HG03571 (cell line): ENCODE data around the gene BORCS5.
"Not testable (repeated sequence)": the region's sequence is repeated elsewhere in the genome, so short reads cannot be mapped to it uniquely, and the experiment has no call there.

Experiments used
- ATAC-seq: cut with Tn5 transposase; IDR thresholded peaks from one replicate; pipeline ENCODE4 v1.9.1; 2021; ENCODE audit not compliant: unreplicated experiment

The BORCS5 gene

DNA sequence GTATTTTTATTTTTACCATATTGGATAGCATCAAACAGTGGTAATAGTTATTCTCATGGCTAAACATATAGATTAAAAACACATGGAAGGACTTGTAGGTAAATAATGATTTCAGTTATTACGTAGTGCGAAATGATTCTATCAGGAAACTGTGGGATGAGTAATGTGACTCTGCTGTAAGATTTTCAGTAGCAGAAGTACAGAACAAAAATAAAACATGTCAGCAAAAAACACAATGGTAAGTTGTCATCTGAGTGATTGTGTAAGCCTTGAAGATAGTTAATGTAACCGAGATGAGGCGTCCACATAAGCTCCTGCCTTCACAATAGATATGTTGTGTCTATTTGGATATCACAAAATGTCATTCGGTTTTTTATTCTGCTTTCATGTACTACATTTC, 99.8 kb downstream of the BORCS5 start:
- ATAC-seq: no peak

DNA sequence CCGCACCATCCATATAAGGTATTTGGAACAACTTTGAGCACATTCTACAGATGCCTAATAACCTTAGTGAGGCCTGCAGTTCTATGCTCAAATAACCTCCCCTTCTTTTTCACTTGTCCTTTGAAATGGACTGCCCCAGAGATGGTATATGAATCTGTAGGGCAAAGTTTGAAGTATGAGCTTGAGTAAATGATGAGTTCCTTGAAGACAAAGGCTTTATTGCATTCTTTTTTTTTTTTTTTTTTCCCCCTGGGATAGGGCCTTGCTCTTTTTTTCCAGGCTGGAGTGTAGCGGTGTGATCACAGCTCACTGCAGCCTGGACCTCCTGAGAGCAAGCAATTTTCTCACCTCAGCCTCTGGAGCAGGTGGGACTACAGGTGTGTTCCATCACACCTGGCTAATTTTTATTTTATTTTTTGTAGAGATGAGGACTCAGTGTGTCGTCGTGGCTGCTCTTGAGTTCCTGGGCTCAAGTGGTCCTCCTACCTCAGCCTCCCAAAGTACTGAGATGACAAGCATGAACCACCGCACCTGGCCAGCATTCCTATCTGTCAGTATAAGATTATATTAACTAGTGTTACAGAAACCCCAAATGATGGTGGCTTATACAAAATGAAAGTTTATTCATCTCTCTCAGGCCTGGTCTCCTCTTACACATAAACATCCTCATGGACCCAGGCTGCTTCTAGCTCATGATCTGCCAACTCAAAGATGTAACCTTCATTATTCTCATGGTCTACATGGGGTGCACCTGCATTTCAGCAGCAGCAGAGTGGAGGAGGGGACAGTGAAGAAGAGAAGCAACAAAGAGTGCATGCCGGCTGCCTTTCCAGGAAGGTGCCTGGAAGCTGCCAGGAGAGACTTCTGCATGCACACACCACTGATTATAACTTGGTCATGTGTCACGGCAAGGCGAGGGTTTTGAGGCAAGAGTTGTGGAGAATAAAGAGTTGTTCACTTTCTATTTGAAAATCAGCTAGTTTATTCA, 104.4 kb downstream of the BORCS5 start:
- no peak for ATAC-seq

DNA sequence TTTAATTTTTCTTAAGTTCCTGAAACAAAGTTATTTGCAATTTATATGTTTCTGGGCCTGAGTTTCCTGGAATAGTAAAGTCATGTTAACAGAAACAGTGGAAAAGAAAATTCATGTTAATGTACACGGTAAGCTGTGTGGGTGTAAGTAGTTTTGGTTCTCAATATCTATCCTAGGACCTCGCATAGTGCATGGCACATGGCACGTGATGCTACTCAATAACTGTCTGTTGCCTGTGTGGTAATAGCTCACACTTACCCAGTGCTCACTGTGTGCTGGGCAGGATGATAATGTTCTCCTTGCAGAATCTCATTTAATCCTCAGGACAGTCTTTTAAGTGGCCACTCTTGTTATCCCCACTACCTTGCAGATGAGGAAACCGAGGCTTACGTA, 105.0 kb downstream of the BORCS5 start:
- ATAC-seq: no peak

DNA sequence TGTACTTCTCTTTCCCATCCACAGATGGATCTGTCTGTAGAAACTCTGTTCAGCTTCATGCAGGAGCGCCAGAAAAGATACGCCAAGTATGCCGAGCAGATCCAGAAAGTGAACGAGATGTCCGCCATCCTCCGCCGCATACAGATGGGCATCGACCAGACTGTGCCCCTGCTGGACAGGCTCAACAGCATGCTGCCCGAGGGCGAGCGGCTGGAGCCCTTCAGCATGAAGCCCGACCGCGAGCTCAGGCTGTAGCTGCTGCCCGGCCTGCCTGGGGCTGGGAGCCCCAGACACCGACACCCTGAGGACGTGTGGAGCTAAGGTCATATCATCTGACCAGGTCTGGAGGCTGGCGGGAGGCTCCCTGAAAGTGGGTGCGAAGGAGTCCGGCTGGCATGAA, 108.6 kb downstream of the BORCS5 start:
- no peak for ATAC-seq

DNA sequence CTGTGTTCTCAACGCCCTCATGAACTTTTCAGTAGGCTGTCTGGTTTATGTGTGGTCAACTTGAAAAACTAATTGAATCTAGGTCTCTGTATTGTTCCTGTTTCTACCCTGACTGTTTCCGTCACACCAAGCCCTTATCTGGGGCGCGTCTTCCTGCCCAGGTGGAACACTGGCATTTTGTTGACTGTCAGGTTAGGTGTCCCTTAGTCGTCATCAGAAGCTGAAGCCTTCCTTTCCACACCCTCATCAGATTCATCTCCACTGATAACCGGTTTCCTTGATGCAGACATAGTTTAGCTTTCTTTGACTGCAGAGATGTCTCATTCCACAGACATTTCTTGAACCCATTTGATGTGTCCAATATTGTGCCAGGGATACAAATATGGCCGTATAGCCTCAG, 109.3 kb downstream of the BORCS5 start:
- no peak for ATAC-seq

DNA sequence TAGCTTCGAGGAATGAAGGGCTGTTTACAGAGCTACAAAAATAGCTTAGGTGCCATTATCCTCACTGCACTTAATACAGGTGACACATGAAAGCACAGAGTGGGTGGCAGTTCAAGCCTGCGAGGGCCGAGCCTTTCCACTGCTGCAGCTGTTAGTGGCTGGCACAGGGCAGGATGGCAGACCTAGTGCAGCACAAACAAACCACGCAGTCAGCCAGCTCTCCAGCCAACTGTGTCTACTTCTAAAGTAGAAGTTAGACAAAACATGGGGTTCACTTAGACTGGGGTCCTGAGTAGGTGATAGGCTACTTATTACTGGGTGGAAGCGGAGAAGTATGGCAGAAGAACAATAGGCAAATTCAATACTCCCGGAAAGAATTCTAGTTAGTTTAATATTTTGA, 110.4 kb downstream of the BORCS5 start:
- no peak for ATAC-seq

DNA sequence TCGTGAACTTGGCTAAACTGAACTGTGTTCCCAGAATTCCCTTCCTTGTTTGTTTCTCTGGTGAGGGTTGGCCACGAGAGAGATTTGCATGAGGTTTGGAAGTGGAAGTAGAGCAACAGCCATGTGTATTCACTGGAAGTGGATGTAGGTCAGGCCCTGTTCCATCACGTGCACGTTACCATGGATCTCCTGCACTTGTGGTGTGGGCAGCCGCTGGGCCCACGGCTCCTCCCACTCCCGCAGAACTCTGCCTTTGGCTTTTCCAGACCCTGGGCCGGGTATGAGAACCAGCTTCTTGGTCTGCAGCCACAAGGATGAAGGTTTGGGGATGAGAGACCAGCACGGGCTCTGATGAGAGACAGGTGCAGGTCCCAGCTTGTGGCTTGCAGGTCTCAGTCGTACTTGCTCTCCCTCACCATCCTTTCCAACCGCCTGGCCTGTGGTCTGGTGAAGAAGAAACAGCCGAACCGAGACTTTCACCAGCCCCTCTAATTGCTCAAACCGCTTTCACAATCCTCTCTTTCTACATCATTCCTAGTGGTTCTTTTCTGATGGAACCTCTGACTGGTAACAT, 110.9 kb downstream of the BORCS5 start:
- ATAC-seq: no peak

DNA sequence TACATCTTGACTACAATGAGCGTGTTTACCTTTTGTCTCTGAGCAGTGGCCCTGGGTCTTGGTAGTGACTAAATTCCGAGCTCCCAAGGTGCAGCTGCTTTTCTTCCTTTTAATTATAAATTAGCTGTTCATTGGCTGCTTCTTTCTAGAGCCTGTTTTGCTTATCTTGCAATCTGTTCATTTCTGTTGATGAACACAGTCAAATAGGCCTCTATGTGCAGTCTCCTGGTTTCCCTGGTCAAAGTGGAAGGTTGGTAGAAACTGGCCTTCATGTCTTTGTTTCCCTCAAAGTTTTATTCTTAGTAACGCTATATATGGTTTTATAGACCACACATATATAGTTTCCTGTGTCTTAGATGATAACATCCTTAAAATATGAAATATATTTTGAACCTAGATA, 111.7 kb downstream of the BORCS5 start:
- ATAC-seq: no peak

DNA sequence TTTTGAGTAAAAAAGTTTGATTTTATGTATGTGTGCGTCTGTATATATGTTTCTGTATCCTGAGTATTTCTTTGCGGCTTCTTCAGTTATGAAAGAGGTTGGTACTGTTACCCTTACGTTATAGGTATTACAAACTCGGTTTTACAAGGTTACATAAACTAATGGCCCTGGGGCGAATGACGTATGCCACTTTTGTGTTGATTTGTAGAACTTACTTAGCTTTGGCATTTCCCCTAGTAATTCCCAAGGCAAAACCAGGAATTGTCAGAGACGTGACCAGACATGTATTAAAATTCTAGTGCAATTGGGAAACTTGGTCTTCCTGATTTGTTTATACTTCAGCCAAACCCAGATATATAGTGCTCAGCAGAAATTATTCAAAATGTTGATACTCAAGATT, 112.5 kb downstream of the BORCS5 start:
- no peak for ATAC-seq

DNA sequence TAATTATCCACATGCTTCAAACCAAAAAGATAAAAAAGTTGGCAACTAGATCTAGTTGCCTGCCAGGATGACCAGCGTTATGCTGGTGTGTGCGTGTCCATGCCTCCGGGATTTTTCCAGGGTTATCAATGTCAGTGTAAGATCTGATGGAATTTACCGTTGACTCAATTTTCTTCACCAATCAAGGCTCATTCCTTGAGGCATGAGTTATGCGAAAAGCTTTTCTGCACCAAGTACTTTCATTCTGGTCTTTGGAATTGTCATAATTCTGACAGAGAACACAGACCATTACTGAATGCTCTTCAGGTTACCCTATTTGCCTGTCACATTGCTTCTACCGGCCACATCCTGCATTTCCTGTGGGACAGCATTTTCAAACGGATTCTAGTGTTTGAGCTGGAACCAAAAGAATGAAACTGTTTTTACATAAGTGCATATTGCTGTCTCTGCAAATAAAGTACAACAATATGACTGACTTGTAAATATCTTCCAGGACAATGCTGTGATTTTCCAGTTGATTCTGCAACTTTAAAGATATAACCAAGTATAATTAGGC, 114.0 kb downstream of the BORCS5 start:
- ATAC-seq: no peak

DNA sequence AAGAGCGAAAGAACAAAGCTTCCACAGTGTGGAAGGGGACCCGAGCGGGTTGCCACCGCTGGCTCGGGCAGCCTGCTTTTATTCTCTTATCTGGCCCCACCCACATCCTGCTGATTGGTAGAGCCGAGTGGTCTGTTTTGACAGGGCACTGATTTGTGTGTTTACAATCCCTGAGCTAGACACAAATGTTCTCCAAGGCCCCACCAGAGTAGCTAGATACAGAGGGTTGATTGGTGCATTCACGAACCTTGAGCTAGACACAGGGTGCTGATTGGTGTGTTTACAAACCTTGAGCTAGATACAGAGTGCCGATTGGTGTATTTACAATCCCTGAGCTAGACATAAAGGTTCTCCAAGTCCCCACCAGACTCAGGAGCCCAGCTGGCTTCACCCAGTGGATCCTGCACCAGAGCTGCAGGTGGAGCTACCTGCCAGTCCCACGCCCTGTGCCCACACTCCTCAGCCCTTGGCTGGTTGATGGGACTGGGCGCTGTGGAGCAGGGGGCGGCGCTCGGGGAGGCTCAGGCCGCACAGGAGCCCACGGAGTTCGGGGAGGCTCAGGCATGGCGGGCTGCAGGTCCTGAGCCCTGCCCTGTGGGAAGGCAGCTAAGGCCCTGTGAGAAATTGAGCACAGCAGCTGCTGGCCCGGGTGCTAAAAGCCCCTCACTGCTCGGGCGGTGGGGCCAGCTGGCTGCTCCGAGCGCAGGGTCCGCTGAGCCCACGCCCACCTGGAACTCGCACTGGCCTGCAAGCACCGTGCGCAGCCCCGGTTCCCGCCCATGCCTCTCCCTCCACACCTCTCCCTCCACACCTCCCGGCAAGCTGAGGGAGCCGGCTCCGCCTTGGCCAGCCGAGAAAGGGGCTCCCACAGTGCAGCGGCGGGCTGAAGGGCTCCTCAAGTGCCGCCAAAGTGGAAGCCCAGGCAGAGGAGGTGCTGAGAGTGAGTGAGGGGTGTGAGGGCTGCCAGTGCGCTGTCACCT, 115.4 kb downstream of the BORCS5 start:
- not testable (repeated sequence) for ATAC-seq

DNA sequence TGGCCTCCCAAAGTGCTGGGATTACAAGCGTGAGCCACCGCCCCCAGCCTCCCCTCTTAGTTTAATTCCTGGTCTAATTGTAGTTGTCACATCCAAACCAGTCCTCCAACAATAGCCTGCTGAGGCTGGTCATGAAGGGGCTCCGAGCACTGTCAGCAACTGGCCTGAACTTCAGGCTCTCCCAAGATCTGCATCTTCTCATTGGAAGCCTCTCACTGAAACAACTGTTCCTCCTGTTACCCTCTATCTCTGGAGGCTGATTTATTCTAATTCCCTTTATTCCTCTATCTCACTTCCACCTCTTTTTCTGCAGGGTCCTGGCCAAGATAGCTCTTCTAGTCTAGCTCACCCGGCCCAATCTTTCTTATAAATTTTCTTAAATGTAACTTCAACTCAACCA, 116.3 kb downstream of the BORCS5 start:
- ATAC-seq: no peak

DNA sequence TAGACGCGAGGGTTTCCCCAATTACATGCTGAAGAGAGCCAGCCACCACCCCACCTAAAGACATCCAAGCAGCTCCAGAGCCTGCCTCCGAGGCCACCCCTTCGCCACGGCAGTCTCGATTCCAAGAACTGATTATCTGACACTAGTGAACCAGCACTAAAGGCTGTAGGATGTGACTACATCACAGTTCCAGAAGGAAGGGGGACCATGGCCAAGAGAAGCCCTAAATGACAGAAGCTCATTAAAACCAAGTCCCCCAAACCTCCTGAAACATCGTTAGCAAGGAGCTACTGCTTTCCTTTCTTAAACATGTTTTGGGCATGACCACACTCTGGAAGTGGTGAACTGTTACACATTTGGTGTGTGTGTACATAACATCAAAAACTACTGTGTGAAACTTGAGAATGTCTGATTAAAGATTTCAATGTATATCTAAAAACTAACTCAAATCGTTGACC, 117.6 kb downstream of the BORCS5 start:
- ATAC-seq: no peak

DNA sequence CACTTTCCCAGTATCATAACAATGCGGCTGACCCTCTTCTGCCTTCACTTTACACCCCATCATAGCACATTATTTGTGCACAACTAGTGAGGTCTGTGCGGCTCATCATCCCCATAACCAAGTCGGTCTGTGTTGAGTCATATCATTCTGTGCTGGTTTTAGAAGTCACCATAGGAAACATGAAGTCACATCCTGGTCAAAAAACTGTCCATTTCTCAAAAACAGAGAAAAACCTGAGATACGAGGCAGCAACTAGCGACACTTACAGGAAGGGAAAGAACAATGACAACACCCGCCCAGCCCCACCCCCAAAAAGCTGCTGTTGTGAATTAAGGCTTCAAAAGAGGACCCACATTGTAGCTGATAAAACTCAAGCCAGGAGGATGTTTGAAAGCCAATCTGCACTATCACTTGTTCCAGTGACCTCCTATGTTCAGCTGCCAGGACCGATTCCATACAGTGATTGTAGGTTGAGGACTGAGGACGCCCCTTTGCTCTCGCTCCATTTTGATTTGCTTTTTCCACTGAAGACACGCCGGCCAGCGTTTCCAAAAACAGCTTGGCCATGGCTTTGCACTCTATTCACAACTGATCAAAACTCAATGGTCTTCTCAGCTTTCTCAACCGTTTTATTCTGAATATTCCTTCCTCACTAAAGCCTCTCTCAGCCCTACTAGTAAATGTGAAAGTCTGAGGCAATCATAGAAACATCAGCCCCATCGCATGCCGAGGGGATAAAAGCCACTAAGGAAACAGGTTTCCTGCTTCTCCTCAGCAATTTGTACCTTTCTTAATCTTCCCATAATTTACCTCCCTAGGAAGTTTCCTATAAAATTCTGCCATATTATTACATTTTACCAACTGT, 118.3 kb downstream of the BORCS5 start:
- peak; percentile 94 for ATAC-seq

DNA sequence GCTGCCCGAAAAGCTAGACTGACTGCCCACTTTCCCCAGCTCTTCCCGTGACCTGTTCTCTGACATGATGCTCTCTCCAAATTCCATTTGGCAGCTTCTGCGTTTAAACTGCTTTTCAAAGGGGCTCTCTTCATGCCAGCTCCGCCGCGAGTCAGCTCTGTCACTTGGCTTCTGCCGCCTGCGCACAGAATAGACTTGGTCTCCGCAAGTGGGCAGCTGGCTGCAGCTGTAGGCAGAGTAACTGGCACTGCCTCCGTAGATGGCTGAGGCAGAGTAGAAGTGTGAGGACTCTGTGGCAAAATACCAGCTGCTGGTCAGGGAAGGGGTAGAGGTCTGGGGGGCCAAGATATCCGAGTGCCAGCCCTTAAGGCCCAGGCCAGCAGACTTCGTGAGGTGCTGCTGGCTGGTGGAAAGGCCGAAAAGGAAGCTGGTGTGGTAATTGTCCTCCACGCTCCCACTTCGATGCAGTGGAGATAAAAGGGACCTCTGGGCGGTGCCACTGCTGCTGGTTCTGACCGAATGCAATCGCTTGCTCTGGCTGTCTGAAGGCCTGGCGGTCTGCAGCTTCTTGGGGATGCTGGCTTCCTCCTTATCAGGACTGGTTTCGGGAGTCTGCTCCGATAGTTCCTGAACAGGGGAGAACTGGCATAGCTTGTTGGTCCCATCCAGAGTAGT, 120.1 kb downstream of the BORCS5 start:
- ATAC-seq: no peak

DNA sequence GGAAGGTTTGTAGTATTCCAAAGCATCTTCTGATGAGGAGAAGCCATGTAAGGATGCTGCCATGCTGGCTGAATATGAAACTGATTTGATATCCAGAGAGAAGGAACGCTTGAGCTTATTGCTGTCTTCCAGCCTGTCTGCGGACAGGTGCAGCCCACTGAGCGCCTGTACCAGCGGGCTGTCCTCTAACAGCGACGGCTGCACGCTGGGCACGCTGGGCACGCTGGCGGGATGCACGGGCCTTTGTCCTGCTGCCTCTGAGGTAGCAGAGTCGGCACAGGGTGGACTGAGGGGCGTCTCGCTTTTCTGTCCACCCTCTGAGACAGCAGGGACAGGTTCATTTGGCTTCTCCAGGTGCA, 120.6 kb downstream of the BORCS5 start:
- ATAC-seq: no peak

DNA sequence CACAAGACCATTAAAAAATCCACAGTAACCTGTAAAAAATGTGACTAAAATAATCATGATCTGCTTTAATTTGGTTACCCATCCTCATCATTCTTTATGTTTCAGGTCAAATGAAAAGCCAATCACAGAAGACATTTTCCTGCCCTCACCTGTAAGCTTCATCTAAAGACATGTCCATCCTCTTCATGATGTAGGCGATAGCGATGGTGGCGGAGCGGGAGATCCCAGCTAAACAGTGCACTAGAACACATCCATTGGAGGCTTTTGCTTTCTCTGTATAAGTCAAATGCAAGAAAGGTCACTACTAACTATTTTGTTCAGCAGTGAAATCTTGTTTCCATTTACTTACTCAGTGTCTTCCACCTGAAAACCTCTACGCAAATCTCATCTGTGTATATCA, 123.2 kb downstream of the BORCS5 start:
- ATAC-seq: no peak

DNA sequence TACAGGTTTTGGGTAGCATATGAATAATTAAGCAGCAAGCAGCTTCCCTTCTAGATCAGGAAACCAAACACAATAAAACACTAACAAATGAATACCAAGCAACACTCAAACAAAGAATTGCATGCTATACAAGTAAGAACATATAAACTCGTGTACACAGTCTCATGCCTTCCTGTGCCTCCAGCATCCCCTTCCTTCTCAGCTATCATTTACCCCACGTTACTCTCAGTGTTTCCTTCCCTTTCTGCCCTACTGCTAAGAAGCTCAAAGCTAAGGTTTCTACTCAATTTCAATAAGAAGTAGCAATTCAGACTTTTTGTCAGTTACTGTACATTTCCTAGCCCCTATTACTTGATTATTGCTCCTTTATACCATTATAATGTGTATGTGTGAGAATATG, 124.8 kb downstream of the BORCS5 start:
- ATAC-seq: no peak

DNA sequence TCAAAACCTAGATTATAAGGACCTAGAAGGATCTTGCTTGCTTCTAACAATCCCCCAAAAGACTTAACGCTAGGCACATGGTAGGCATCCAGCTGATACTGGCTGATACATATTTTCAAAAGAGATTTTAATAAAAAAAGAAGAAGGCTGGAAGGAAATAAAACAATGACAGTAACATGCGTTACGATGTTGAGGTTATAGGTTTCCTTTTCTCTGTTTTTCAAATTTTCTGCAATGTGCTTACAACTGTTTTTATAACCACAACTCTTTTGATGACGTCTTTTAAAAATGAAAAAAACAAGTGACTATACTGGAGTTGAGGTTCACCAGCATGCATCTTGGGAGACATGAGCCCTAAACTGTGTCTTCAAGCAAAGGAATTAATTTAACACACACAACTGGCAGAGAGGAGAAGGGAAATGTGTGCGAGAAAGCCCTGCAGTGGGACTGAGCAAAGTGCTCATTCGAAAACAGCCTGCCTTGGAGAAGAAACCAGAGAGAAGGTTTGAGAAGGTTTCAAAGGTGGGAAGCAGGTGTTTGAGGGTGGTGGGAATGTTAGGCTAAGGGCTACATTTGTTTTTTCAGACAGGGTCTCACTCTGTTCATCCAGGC, 125.4 kb downstream of the BORCS5 start:
- ATAC-seq: no peak
